22Rv1 (cell line): ENCODE data around the gene WNT3A.

Experiments
- CTCF ChIP-seq: fragments of 450-650 bp; IDR thresholded peaks from 2 replicates; pipeline ENCODE4 v1.5.1; 2017; ENCODE audit warnings: mild to moderate bottlenecking
- ZFX ChIP-seq: fragments of 450-650 bp; IDR thresholded peaks from 2 replicates; pipeline ENCODE4 v1.6.1; 2017; ENCODE audit warnings: antibody characterized with exemption, borderline replicate concordance

- no peak for TF ChIP-seq CTCF
- TF ChIP-seq ZFX, result no peak
These were observed 1.2 kb upstream of the WNT3A start for GRCh38 chr1:228005511-228006033.
